SKM-1 (cell line): Measurements from ENCODE around the gene GRIK2.
"Not testable (repeated sequence)": the region's sequence is repeated elsewhere in the genome, so short reads cannot be mapped to it uniquely, and the experiment has no call there.

Experiments used
- DNase-seq: peaks from one replicate; lab custom pipeline; 2025; ENCODE audit not compliant: unreplicated experiment; lab: John Stamatoyannopoulos, UW

Gene GRIK2

GRCh38 chr6:101980924-101981323 is 587.4 kb downstream of the GRIK2 start:
- DNase-seq, result no peak

GRCh38 chr6:101986476-101986875 is 593.0 kb downstream of the GRIK2 start:
- DNase-seq, result no peak

GRCh38 chr6:101992286-101992685 is 598.8 kb downstream of the GRIK2 start:
- DNase-seq, result no peak

- DNase-seq, result no peak
These were observed 601.0 kb downstream of the GRIK2 start for GRCh38 chr6:101994521-101994920.

- DNase-seq, result no peak
These were observed 621.9 kb downstream of the GRIK2 start for GRCh38 chr6:102015431-102015830.

GRCh38 chr6:102022281-102022680 is 628.8 kb downstream of the GRIK2 start:
- DNase-seq, result no peak

GRCh38 chr6:102022803-102023202 is 629.3 kb downstream of the GRIK2 start:
- DNase-seq, result no peak

GRCh38 chr6:102023977-102024657 is 630.6 kb downstream of the GRIK2 start:
- no peak for DNase-seq

- DNase-seq, result no peak
These were observed 633.1 kb downstream of the GRIK2 start for GRCh38 chr6:102026649-102027048.

GRCh38 chr6:102028176-102028575 is 634.7 kb downstream of the GRIK2 start:
- DNase-seq, result no peak

GRCh38 chr6:102038964-102039363 is 645.5 kb downstream of the GRIK2 start:
- DNase-seq, result no peak

GRCh38 chr6:102039441-102039840 is 645.9 kb downstream of the GRIK2 start:
- DNase-seq, result no peak

GRCh38 chr6:102051001-102051400 is 657.5 kb downstream of the GRIK2 start:
- no peak for DNase-seq

GRCh38 chr6:102051720-102052119 is 658.2 kb downstream of the GRIK2 start:
- no peak for DNase-seq

GRCh38 chr6:102064142-102064541 is 670.6 kb downstream of the GRIK2 start:
- no peak for DNase-seq

- no peak for DNase-seq
These were observed 672.8 kb downstream of the GRIK2 start for GRCh38 chr6:102066301-102066700.

GRCh38 chr6:102068349-102068929 is 674.9 kb downstream of the GRIK2 start:
- DNase-seq, result no peak

- no peak for DNase-seq
These were observed 682.0 kb downstream of the GRIK2 start for GRCh38 chr6:102075539-102075938.

GRCh38 chr6:102085257-102085656 is 691.7 kb downstream of the GRIK2 start:
- no peak for DNase-seq

GRCh38 chr6:102088160-102088559 is 694.7 kb downstream of the GRIK2 start:
- DNase-seq, result not testable (repeated sequence)

- no peak for DNase-seq
These were observed 720.9 kb downstream of the GRIK2 start for GRCh38 chr6:102114402-102114801.

- no peak for DNase-seq
These were observed 722.4 kb downstream of the GRIK2 start for GRCh38 chr6:102115911-102116310.

- DNase-seq, result no peak
These were observed 724.5 kb downstream of the GRIK2 start for GRCh38 chr6:102118034-102118433.
